HG03378 (cell line): ENCODE measurements around the gene POC1B.

ENCODE experiments used
- ATAC-seq: cut with Tn5 transposase; IDR thresholded peaks from one replicate; pipeline ENCODE4 v1.9.1; 2021; ENCODE audit warnings: mild to moderate bottlenecking, moderate library complexity; ENCODE audit not compliant: unreplicated experiment

Gene POC1B

DNA sequence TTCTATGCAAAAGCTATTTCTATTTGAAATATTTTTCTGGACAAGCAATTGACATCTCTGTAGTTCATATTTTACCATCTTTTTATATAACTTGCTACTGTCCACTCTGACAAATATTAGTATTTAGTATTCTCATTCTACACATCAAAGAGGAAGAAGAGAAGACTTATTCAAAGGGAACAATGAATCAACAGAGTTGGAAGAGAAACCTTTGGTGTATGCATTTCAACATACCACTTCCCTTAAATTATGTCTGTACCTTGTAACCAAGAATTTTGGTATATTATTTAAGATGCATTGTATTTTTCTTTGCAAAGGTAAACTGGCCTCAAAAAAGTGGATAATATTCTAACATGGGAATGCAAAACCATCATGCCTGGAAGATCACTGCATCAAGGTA, 101.5 kb downstream of the POC1B start:
- ATAC-seq, result no peak

- ATAC-seq, result no peak
Measured at GRCh38 chr12:89421092-89421835, 104.6 kb downstream of the POC1B start.

DNA sequence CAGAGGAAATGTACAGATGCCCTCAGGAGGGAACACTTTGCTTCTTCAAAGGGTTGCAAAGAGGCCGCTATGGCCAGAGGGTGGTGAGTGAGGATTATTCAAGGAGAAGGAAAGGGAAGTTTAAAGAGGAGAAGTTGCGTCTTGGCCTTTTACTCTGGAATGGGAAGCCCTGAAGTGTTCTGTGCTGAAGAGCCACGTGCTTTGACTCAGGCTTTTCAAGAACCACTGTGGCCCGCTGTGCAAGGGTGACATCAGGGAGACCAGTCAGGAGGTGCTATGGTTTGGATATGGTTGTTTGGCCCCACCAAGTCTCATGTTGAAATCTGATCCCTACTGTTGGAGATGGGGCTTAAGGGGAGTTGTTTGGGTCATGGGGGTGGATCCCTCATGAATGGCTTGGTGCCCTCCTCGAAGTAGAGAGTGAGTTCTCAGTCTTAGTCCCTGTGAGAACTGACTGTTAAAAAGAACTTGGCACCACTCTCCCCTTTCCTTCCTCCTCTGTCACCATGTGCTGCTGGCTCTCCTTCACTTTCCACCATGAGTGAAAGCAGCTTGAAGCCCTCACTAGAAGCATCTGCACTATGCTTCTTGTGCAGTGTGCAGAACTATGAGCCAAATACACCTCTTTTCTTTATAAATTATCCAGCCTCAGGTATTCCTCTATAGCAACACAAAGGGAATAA, 107.5 kb downstream of the POC1B start:
- no peak for ATAC-seq

- no peak for ATAC-seq
Measured at GRCh38 chr12:89417246-89417977, 108.4 kb downstream of the POC1B start.

DNA sequence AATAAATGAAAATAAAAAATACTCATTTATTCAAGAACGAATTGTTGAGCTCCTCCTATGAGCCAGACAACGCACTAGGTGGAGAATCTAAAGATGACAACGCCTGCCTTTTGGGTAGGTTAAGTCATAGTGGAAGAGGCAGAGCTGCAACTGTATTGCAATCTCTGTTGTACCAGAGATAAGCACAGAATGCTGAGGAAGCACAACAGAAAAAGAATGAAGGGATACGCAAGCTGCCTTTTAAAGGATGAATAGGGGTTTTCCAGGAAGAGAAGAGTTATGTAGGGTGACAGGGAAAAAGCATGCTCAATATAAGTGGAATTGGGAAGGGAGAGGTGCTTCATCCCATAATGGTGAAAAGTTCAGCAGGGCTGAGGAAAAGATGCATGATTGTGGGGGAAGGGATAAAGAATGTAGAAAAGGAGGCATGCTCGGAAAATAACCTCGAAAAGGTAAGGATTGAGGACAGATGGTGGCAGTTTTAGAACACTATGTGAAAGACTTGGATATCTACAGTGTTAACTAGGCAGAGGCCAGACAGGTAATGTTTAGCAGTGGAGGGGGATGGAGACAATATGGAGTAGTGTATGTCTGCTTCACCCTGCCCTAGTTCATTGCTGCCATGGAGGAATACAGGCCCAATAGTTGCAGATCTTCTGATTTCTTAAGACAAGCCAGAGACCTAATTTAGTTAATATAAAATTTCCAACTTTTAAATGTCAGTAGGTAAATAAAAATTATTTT, 109.6 kb downstream of the POC1B start:
- ATAC-seq, result no peak

DNA sequence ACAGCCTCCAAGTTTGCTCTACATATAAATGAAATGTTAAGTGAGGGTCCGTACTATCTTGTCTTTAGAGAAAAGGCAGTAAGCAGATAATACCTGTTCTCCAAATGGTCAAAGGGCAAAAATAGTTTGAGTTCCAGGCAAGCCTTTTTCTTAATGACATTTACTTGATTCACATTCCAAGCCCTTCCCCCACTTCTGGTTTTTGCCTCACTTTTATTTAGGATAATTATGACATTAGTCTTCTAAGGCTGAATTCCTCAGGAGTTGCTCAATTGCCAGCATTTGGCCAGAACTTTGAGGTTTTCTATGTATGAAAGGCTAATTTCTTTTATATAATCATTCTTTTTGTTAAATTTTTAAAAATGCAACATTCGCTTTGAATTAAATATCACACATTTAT, 111.0 kb downstream of the POC1B start:
- no peak for ATAC-seq

DNA sequence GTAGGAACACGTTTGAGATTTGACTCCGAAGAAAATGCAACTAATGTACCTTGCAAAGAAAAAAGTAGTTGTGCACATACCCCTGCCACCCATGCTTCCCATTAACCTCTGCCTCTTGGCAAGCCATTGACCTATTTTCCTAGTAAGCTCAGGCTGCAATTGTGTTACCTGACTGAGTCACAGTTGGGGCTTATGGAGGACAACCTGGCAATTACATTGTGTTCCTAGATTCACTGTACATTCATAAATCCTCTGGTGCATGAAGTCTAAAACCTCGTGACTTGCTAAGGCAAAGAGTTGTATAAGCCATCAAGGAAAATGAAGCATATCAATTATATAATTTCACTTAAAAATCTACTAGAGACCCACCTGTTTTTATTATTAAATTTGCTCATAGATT, 111.5 kb downstream of the POC1B start:
- no peak for ATAC-seq

- ATAC-seq, result no peak
Measured at GRCh38 chr12:89413234-89413633, 112.6 kb downstream of the POC1B start.

DNA sequence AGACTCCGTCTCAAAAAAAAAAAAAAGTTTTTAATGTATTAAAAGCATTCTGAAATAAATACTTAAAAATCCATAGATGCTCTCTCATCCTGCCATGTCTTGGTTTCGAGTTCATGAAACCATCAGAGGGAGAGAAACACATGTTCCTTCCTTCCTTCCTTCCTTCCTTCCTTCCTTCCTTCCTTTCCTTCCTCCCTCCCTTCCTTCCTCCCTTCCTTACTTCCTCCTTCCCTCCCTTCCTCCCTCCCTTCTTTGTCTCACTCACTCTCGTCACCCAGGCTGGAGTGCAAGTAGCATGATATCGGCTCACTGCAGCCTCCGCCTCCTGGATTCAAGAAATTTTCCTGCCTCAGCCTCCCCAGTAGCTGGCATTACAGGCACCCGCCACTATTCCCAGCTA, 113.2 kb downstream of the POC1B start:
- no peak for ATAC-seq

DNA sequence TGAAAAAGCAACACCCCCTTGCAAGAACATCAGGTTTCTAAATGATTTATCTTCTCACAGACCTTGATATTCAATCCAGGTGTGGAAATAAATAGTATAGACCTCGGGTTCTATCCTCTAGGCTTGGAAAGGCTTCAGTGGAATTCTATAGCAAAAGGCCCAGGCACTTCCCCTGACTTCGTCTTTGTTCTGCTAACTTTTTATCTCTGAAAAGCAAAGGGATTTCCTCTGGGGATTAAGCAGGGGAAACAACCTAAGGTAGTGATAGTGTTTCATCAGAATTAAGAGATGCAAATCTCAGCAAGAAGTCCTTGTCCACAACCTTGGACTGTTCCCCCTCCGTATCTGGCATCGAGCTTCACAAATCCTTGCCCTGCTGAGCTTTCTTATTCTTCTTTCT, 114.0 kb downstream of the POC1B start:
- no peak for ATAC-seq

DNA sequence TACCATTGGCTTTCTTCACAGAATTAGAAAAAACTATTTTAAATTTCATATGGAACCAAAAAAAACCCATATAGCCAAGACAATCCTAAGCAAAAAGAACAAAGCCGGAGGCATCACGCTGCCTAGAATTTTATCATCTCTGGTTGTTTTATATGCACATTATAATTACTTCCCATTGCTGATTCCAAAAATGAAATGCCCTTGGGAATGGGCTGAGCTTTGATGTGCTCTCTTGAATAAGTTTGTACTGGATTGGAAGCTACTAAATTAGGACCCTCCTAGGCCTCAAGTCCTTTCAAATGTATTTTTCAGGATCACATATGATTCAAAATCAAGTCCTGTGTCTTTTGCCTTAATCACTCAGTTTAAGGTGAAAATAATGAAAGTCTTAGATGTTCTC, 114.6 kb downstream of the POC1B start:
- no peak for ATAC-seq

DNA sequence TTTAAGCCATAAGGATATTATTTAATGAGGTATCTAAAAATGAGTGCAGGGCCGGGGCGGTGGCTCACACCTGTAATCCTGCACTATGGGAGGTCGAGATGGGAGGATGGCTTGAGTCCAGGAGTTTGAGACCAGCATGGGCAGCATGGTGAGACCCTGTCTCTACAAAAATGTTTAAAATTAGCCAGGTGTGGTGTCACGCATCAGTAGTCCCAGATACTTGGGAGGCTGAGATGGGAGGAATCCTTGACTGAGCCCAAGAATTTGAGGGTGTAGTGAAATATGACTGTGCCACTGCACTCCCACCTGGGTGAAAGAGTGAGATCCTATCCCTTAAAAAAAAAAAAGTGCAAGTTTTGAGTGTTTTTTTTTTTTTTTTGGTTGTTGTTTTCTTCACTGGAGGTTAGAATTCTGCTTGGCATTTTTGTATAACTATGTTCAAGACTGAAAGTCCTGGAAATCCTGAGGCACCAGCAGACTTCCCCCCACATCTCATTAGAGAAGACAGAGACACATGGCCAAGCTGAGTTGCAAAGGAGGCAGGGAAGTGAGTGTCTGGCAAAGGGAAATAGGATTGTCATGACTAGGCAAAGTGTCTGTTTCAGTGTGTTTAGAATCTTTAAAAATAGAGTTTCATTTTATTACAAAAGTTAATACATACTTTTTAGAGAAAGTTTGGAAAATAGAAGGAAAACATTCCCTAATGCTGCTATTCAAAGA, 120.1 kb downstream of the POC1B start:
- no peak for ATAC-seq

- no peak for ATAC-seq
Measured at GRCh38 chr12:89401433-89402058, 124.3 kb downstream of the POC1B start.

- ATAC-seq, result no peak
Measured at GRCh38 chr12:89400415-89400814, 125.4 kb downstream of the POC1B start.

- ATAC-seq, result no peak
Measured at GRCh38 chr12:89395712-89396111, 130.1 kb downstream of the POC1B start.

DNA sequence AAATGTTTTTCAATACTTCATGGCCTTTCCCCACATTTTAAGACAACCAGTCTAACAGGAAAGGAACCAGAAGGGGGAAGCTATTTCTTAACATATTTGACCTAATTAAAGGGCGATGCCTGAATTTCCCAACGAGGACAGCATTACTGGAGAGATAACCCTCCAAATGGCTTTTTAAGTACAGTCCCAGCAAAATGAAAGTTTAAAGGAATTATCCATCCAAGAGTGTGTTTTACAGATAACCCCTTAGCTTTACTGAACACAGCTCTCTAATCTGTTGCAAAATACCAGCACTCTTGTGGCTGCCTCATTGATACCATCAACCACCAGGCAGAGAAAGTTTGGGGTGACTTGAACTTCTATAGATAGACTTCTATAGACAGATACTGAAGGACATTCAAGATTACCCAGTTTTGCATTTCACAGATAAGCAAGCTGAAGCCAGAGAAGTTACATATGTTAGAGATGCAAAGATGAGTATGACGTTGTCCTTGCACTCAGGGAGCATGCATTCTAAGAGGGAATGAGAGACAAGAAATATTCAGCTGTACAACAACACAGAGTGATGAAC, 132.2 kb downstream of the POC1B start:
- ATAC-seq, result no peak

DNA sequence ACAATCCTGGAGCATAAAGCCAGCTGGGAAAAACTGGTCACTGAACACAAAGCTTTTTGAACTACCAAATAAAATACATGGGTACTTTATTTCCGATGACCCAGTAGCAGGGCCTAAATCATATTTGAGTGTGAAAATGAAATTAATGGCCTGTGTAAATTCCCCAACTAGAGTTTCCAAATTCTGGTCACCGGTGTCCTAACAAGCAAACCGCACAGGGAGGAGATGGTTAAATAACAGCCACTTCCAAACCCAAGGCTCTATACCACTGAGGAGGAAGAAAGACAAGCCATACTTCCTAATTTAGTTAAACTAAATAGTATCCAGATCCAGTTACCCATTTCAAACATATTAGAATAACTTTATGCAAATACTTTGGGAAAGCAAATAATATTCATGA, 133.5 kb downstream of the POC1B start:
- ATAC-seq, result no peak

DNA sequence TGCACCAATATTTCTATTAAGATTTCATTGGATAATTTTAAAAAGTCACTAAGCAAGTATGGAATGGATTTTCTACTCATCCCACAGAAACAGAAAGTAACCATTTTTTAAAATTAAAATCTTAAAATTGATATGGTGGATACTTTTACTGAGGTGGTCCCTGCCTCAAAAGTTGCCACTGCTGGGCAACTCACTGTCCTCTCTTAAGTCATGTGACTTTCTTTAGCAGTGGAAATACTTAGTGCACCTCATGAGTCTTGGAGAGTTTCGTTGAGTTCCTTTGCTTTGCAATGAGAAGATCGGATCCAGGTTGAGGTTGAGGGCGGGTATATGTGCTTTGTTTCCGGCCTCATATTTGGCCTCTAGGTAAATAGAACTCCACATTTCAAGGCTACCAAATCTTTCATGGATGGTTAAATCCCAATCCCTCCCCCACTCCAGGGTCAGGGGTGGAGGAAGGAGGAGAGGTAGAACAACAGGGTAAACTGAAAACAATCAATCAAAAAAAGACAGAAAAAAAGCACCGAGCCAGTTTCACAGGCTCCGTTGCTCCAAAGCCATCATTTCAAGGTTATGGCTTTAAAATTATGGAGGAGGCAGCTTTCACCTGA, 134.0 kb downstream of the POC1B start:
- ATAC-seq, result no peak
